H1 (cell line): ENCODE data around the gene ADNP2. TPM values are rescaled to one million over a fixed set of nuclear protein-coding genes. Genes with fewer than 3 reads are reported as not detected.

Experiments used
- CTCF ChIA-PET: fragments of 300-600 bp; sonication (Branson Sonifier 250); formaldehyde crosslinking; loops from one replicate; lab custom pipeline; 2021; ENCODE audit not compliant: partially characterized antibody; lab: Charles Lee
- POLR2A ChIA-PET: fragments of 300-600 bp; sonication (Branson Sonifier 250); formaldehyde crosslinking; loops from one replicate; lab custom pipeline; 2021; ENCODE audit warnings: inconsistent platforms; ENCODE audit not compliant: partially characterized antibody; lab: Charles Lee
- DNase-seq, 2 experiments: peaks; one replicate each; pipeline versions ENCODE4 v3.0.0 to v3.0.0-alpha.2; 2010 to 2022; ENCODE audit warnings: low spot score in 2 of 2, low read depth in 1 of 2, mixed read lengths in 1 of 2
- FAIRE-seq: peaks from 2 replicates; lab custom pipeline; 2011; peaks lifted over from hg19 to GRCh38; lab: Jason Lieb, UNC
- H2AFZ ChIP-seq: 2 replicates; pipeline ENCODE4 v1.8.1; 2012; ENCODE audit warnings: low read length, inconsistent platforms
- H2AK5ac ChIP-seq: 2 replicates; pipeline ENCODE4 v1.6.1; 2013; ENCODE audit warnings: low read depth, low read length
- H2BK120ac ChIP-seq: replicated peaks from 2 replicates; pipeline ENCODE3; 2013; ENCODE audit warnings: low read depth, low read length, inconsistent platforms
- H2BK12ac ChIP-seq: 2 replicates; pipeline ENCODE4 v1.6.1; 2013; ENCODE audit warnings: low read depth, low read length
- H2BK15ac ChIP-seq: 2 replicates; pipeline ENCODE4 v1.6.1; 2013; ENCODE audit warnings: low read length
- H2BK20ac ChIP-seq: 2 replicates; pipeline ENCODE4 v1.6.1; 2013; ENCODE audit warnings: low read length
- H2BK5ac ChIP-seq: 2 replicates; pipeline ENCODE4 v1.6.1; 2013; ENCODE audit warnings: low read depth, low read length
- H3K14ac ChIP-seq: 2 replicates; pipeline ENCODE4 v1.6.1; 2013; ENCODE audit warnings: inconsistent platforms; ENCODE audit not compliant: insufficient read length
- H3K18ac ChIP-seq: 2 replicates; pipeline ENCODE4 v1.6.1; 2013; ENCODE audit warnings: low read length; ENCODE audit errors: extremely low read depth
- H3K23ac ChIP-seq: 2 replicates; pipeline ENCODE4 v1.6.1; 2013; ENCODE audit warnings: inconsistent platforms; ENCODE audit not compliant: insufficient read length
- H3K23me2 ChIP-seq: 2 replicates; pipeline ENCODE4 v1.6.1; 2013; ENCODE audit warnings: low read depth, low read length
- H3K27ac ChIP-seq: 2 replicates; pipeline ENCODE4 v1.6.1; 2011; ENCODE audit warnings: low read depth, low read length, inconsistent platforms
- H3K27me3 ChIP-seq, 4 experiments: replicated peaks in 1 of 4; 1 replicate in 1 of 4; 2 replicates in 3 of 4; pipeline versions ENCODE4 v1.6.1 to v1.8.1; 2011 to 2013; ENCODE audit warnings: low read length in 3 of 4, mild to moderate bottlenecking in 3 of 4, inconsistent platforms in 2 of 4, mixed read lengths in 2 of 4, moderate library complexity in 1 of 4; ENCODE audit not compliant: control insufficient read depth in 3 of 4, insufficient read depth in 3 of 4; ENCODE audit errors: extremely low read depth in 1 of 4
- H3K36me3 ChIP-seq, 4 experiments: 2 replicates each; pipeline versions ENCODE4 v1.6.1 to v1.8.1; 2011 to 2013; ENCODE audit warnings: mild to moderate bottlenecking in 4 of 4, low read length in 3 of 4, moderate library complexity in 2 of 4, control low read depth in 1 of 4, inconsistent platforms in 1 of 4; ENCODE audit not compliant: insufficient read depth in 4 of 4, control insufficient read depth in 2 of 4
- H3K4ac ChIP-seq: replicated peaks from 2 replicates; pipeline ENCODE3; 2013; ENCODE audit warnings: low read length, low read depth, mixed read lengths, inconsistent platforms; ENCODE audit not compliant: insufficient read length
- H3K4me1 ChIP-seq, 4 experiments: replicated peaks in 1 of 4; 1 replicate in 1 of 4; 2 replicates in 3 of 4; pipeline versions ENCODE4 v1.6.1 to v1.8.1; 2011 to 2013; ENCODE audit warnings: low read length in 3 of 4, inconsistent platforms in 2 of 4, mixed read lengths in 1 of 4; ENCODE audit not compliant: insufficient read depth in 4 of 4, control insufficient read depth in 3 of 4
- H3K4me2 ChIP-seq, 2 experiments: 2 replicates each; pipeline versions ENCODE4 v1.6.1 to v1.8.1; 2011 to 2013; ENCODE audit warnings: low read depth in 2 of 2, low read length in 2 of 2, control low read depth in 1 of 2, inconsistent platforms in 1 of 2, mild to moderate bottlenecking in 1 of 2; ENCODE audit not compliant: insufficient read depth in 1 of 2
- H3K4me3 ChIP-seq, 4 experiments: fragments of 200-600, 300-600 bp in 1 of 4; sonication (generic), shearing (Covaris generic), sonication (Bioruptor Twin) in 1 of 4; 2 replicates each; pipeline versions ENCODE4 v1.5.1 to v1.8.1; 2011 to 2016; ENCODE audit warnings: low read length in 4 of 4, low read depth in 3 of 4, control low read depth in 2 of 4, inconsistent platforms in 2 of 4, mild to moderate bottlenecking in 2 of 4, mixed read lengths in 1 of 4, moderate library complexity in 1 of 4; ENCODE audit not compliant: insufficient read depth in 2 of 4; ENCODE audit errors: extremely low read depth in 1 of 4
- H3K56ac ChIP-seq: replicated peaks from 2 replicates; pipeline ENCODE3; 2013; ENCODE audit warnings: low read depth, mild to moderate bottlenecking, mixed read lengths, low read length, inconsistent platforms; ENCODE audit not compliant: insufficient read length
- H3K79me1 ChIP-seq: 2 replicates; pipeline ENCODE4 v1.6.1; 2013; ENCODE audit warnings: low read depth, low read length, control low read depth
- H3K79me2 ChIP-seq, 2 experiments: 2 replicates each; pipeline versions ENCODE4 v1.6.1 to v1.8.1; 2012 to 2013; ENCODE audit warnings: low read length in 2 of 2, mild to moderate bottlenecking in 2 of 2, inconsistent platforms in 1 of 2; ENCODE audit not compliant: insufficient read depth in 2 of 2, control insufficient read depth in 1 of 2
- H3K9ac ChIP-seq, 4 experiments: replicated peaks in 1 of 4; 1 replicate in 1 of 4; 2 replicates in 3 of 4; pipeline versions ENCODE4 v1.6.1 to v1.8.1; 2011 to 2013; ENCODE audit warnings: low read depth in 3 of 4, low read length in 3 of 4, control low read depth in 2 of 4, mild to moderate bottlenecking in 2 of 4, moderate library complexity in 2 of 4, inconsistent platforms in 1 of 4; ENCODE audit errors: extremely low read depth in 1 of 4
- H3K9me3 ChIP-seq, 2 experiments: 2 replicates each; pipeline versions ENCODE4 v1.6.1 to v1.8.1; 2012 to 2013; ENCODE audit warnings: mild to moderate bottlenecking in 2 of 2, moderate library complexity in 2 of 2, control low read depth in 1 of 2, inconsistent platforms in 1 of 2, low read depth in 1 of 2, low read length in 1 of 2, mixed read lengths in 1 of 2; ENCODE audit not compliant: insufficient read depth in 2 of 2
- H4K20me1 ChIP-seq, 2 experiments: replicated peaks in 1 of 2; 2 replicates each; pipeline versions ENCODE3 to v1.8.1; 2011 to 2013; ENCODE audit warnings: inconsistent platforms in 2 of 2, low read length in 2 of 2, mild to moderate bottlenecking in 1 of 2; ENCODE audit not compliant: insufficient read depth in 2 of 2, control insufficient read depth in 1 of 2
- H4K5ac ChIP-seq: 2 replicates; pipeline ENCODE4 v1.6.1; 2013; ENCODE audit warnings: low read length, low read depth, mixed read lengths, inconsistent platforms; ENCODE audit not compliant: insufficient read length
- H4K8ac ChIP-seq: 2 replicates; pipeline ENCODE4 v1.8.0; 2013; ENCODE audit warnings: mild to moderate bottlenecking, moderate library complexity, low read length, inconsistent platforms; ENCODE audit not compliant: insufficient read depth; ENCODE audit errors: extremely low read depth
- H4K91ac ChIP-seq: replicated peaks from 2 replicates; pipeline ENCODE3; 2013; ENCODE audit warnings: low read length, mixed read lengths, inconsistent platforms; ENCODE audit not compliant: insufficient read length
- CBX8 ChIP-seq: fragments of 300-800, 300-1000 bp; sonication (generic); IDR thresholded peaks from 2 replicates; pipeline ENCODE4 v1.7.1; 2016; ENCODE audit warnings: low read depth, low read length, borderline replicate concordance
- HDAC6 ChIP-seq: IDR thresholded peaks from one replicate; pipeline ENCODE4 v1.7.1; 2012; ENCODE audit warnings: low read depth, mild to moderate bottlenecking, inconsistent platforms, low read length, moderate library complexity
- WGBS, 2 experiments: shearing (Covaris generic) in 1 of 2; methylation state at CpG; one replicate each; pipeline versions ENCODE4 v1.1.6 to v1.1.7; 2013 to 2015; ENCODE audit warnings: low lambda C conversion rate in 2 of 2, mixed read lengths in 2 of 2, inconsistent platforms in 1 of 2, low coverage in 1 of 2, missing lambda C conversion rate in 1 of 2; ENCODE audit not compliant: insufficient replicate concordance in 2 of 2, insufficient coverage in 1 of 2, insufficient read length in 1 of 2; ENCODE audit errors: extremely low coverage in 1 of 2, missing lambda C conversion rate in 1 of 2; 5-methylcytosine and 5-hydroxymethylcytosine counted together
- polyA plus RNA-seq, 7 experiments: library from polyadenylated mRNA; depleted of rRNA in 3 of 7; stranded (reverse) in 5 of 7; unstranded in 2 of 7; fragments of >200 nt in 5 of 7; fragments of 200-250 nt in 2 of 7; gene quantifications; 1 replicate in 5 of 7; 2 replicates in 1 of 7; 4 replicates in 1 of 7; pipeline versions ENCODE4 v1.2.1 to v1.2.3, GENCODE V29; 2011 to 2013; ENCODE audit warnings: missing spikeins in 2 of 7, mixed read lengths in 2 of 7
- total RNA-seq: library from RNA; stranded (reverse); fragmentation: NEBNext Ultra II Directional; extraction: Animal tissue kit (Norgen Biotek cat#: 25700); gene quantifications from 2 replicates; pipeline ENCODE4 v1.2.1, GENCODE V29; 2021

The ADNP2 gene
- total and polyA plus RNA-seq, 2 of the 8 experiments (the other 6 are each of a cell fraction or from before 2014, with no cell fraction given) = 25.1 to 61.6 TPM

DNA sequence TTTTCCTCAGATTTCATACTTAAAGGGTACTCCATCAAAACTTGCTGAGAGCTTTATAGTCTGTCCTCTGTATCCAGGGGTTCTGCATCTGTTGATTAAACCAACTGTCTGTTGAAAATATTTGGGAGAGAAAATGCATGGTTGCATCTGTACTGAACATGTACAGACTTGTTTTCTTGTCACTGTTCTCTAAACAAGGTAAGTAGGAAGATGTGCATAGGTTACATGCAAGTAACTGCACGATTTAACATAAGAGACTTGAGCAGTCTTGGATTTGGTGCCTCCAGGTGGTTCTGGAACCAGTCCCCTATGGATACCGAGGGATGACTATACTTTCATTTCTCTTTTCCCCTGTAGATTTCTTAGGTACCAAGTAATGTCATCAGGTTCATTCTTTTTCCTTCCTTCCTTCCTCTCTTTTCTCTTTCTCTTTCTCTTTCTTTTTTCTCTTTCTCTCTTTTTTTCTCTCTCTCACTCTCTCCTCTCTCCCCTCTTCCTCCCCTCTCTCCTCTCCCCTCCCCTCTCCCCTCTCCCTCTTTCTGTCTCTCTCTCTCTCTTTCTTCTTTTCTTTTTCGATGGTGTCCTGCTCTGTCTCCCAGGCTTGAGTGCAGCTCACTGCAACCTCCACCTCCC, 23.2 kb downstream of the ADNP2 start:
- no peak overlapping the region for H3K4me2 ChIP-seq
- H4K91ac ChIP-seq = no peak overlapping the region
- no peaks in the 10 kb centered on the region for H3K23me2 ChIP-seq
- H3K9me3 ChIP-seq = no peaks in the 10 kb centered on the region
- H2BK12ac ChIP-seq = no peak overlapping the region
- H2BK120ac ChIP-seq = no peak overlapping the region
- no peak overlapping the region for H2AK5ac ChIP-seq
- no peak overlapping the region for H3K14ac ChIP-seq
- no peak overlapping the region for H3K27ac ChIP-seq
- H3K79me2 ChIP-seq = peaks cover 18 to 65% of the 10 kb centered on the region in 2 experiments
- no peaks in the 10 kb centered on the region for H3K27me3 ChIP-seq
- no peak overlapping the region for H3K9ac ChIP-seq
- FAIRE-seq (no peak), DNase-seq (no peak)
- H3K23ac ChIP-seq = no peak overlapping the region
- H4K5ac ChIP-seq = no peak overlapping the region
- H3K4me3 ChIP-seq = no peak overlapping the region
- no peak overlapping the region for H2BK5ac ChIP-seq
- no peak overlapping the region for H4K8ac ChIP-seq
- peaks cover 3 to 6% (median 5%) of the 10 kb centered on the region in 4 experiments; a peak in 6 of 7 replicates for H3K4me1 ChIP-seq
- no peak overlapping the region for H3K56ac ChIP-seq
- H2AFZ ChIP-seq = no peak overlapping the region
- 81% methylated on average over 3 of the region's 3 CpGs; no CpG with 5 or more reads in 1 of the 2 experiments for WGBS, 2 experiments
- CTCF ChIA-PET = interaction anchor here (1.2 kb wide), 1 partner anchor 23 kb away, joined by 3 read pairs; no protein-coding TSS in a partner anchor
- H4K20me1 ChIP-seq = peaks cover 6 to 17% of the 10 kb centered on the region in 2 experiments
- H3K18ac ChIP-seq = no peak overlapping the region
- H3K36me3 ChIP-seq = peaks cover 16 to 55% (median 35%) of the 10 kb centered on the region in 4 experiments
- H3K79me1 ChIP-seq = peaks cover 17% of the 10 kb centered on the region
- POLR2A ChIA-PET = interaction anchor here (0.7 to 2.9 kb wide), 4 partner anchors 10 to 599 kb away, joined by 3 to 8 read pairs (median 4); partner anchors contain the start of gene ADNP2
- H3K4ac ChIP-seq = no peak overlapping the region
- H2BK15ac ChIP-seq = no peak overlapping the region
- no peak overlapping the region for H2BK20ac ChIP-seq
- TF ChIP-seq HDAC6 (no peak), CBX8 (no peak)
